H9 (cell line): ENCODE data around the gene ZNF362. TPM values are rescaled to one million over a fixed set of nuclear protein-coding genes. Genes with fewer than 3 reads are reported as not detected.
A peak's percentile ranks its signal among the peaks of the same experiment; 100 is the strongest.

ENCODE experiments used
- DNase-seq: peaks from one replicate; pipeline ENCODE4 v3.0.0-alpha.2; 2017
- H2AFZ ChIP-seq: one replicate; pipeline ENCODE4 v1.6.1; 2013; ENCODE audit warnings: mild to moderate bottlenecking, low read length, control low read depth, moderate library complexity
- H2AK5ac ChIP-seq: 2 replicates; pipeline ENCODE4 v1.6.1; 2013; ENCODE audit warnings: low read length, control low read depth, mixed read lengths; ENCODE audit not compliant: insufficient read length
- H2BK120ac ChIP-seq: one replicate; pipeline ENCODE4 v1.6.1; 2013; ENCODE audit warnings: low read depth, mild to moderate bottlenecking, low read length, control low read depth, inconsistent platforms; ENCODE audit not compliant: poor library complexity, severe bottlenecking
- H2BK12ac ChIP-seq: 2 replicates; pipeline ENCODE4 v1.6.1; 2013; ENCODE audit warnings: low read length, control low read depth, mixed read lengths, low read depth; ENCODE audit not compliant: insufficient read length
- H2BK15ac ChIP-seq: 2 replicates; pipeline ENCODE4 v1.6.1; 2013; ENCODE audit warnings: low read depth, low read length, control low read depth
- H2BK20ac ChIP-seq: one replicate; pipeline ENCODE4 v1.6.1; 2013; ENCODE audit warnings: low read depth, mild to moderate bottlenecking, low read length, control low read depth, inconsistent platforms; ENCODE audit not compliant: poor library complexity, severe bottlenecking
- H2BK5ac ChIP-seq: 2 replicates; pipeline ENCODE4 v1.6.1; 2013; ENCODE audit warnings: low read length, control low read depth, mixed read lengths; ENCODE audit not compliant: insufficient read length
- H3K14ac ChIP-seq: 2 replicates; pipeline ENCODE4 v1.6.1; 2013; ENCODE audit warnings: low read length, control low read depth; ENCODE audit not compliant: insufficient read depth
- H3K18ac ChIP-seq: 2 replicates; pipeline ENCODE4 v1.6.1; 2013; ENCODE audit warnings: low read depth, mild to moderate bottlenecking, mixed read lengths, low read length, control low read depth; ENCODE audit not compliant: insufficient read length
- H3K23ac ChIP-seq: 2 replicates; pipeline ENCODE4 v1.6.1; 2013; ENCODE audit warnings: low read length, control low read depth, mixed read lengths, low read depth; ENCODE audit not compliant: insufficient read length
- H3K23me2 ChIP-seq: 2 replicates; pipeline ENCODE4 v1.6.1; 2013; ENCODE audit warnings: low read depth, mild to moderate bottlenecking, mixed read lengths, low read length, control low read depth; ENCODE audit not compliant: insufficient read length, poor library complexity, severe bottlenecking
- H3K27ac ChIP-seq: 2 replicates; pipeline ENCODE4 v1.5.1; 2013; ENCODE audit warnings: low read length, control low read depth, mixed read lengths, low read depth; ENCODE audit not compliant: insufficient read length
- H3K27me3 ChIP-seq: 2 replicates; pipeline ENCODE4 v1.6.1; 2013; ENCODE audit warnings: low read length, control low read depth, inconsistent platforms; ENCODE audit not compliant: insufficient read depth
- H3K4ac ChIP-seq: 2 replicates; pipeline ENCODE4 v1.6.1; 2013; ENCODE audit warnings: low read depth, mild to moderate bottlenecking, control low read depth, inconsistent platforms, low read length, moderate library complexity
- H3K4me1 ChIP-seq: 2 replicates; pipeline ENCODE4 v1.6.1; 2013; ENCODE audit warnings: low read length, control low read depth, inconsistent platforms; ENCODE audit not compliant: insufficient read depth
- H3K4me2 ChIP-seq: 2 replicates; pipeline ENCODE4 v1.6.1; 2013; ENCODE audit warnings: low read length, control low read depth, mixed read lengths; ENCODE audit not compliant: insufficient read length, insufficient read depth
- H3K56ac ChIP-seq: 2 replicates; pipeline ENCODE4 v1.6.1; 2013; ENCODE audit warnings: low read depth, mild to moderate bottlenecking, mixed read lengths, low read length, control low read depth; ENCODE audit not compliant: insufficient read length
- H3K79me1 ChIP-seq: 2 replicates; pipeline ENCODE4 v1.6.1; 2013; ENCODE audit warnings: low read depth, mild to moderate bottlenecking, moderate library complexity, low read length, control low read depth, inconsistent platforms; ENCODE audit not compliant: insufficient read depth, poor library complexity, severe bottlenecking
- H3K79me2 ChIP-seq: 2 replicates; pipeline ENCODE4 v1.6.1; 2013; ENCODE audit warnings: low read length, control low read depth, inconsistent platforms; ENCODE audit not compliant: insufficient read depth
- H3K9ac ChIP-seq: 2 replicates; pipeline ENCODE4 v1.6.1; 2013; ENCODE audit warnings: low read length, control low read depth, mixed read lengths; ENCODE audit not compliant: insufficient read length; ENCODE audit errors: extremely low read depth
- H3K9me3 ChIP-seq: one replicate; pipeline ENCODE4 v1.6.1; 2013; ENCODE audit warnings: low read depth, low read length, inconsistent platforms; ENCODE audit not compliant: control insufficient read depth
- H3T11ph ChIP-seq: one replicate; pipeline ENCODE4 v1.6.1; 2013; ENCODE audit warnings: mild to moderate bottlenecking, low read length, control low read depth, inconsistent platforms
- H4K20me1 ChIP-seq: one replicate; pipeline ENCODE4 v1.6.1; 2013; ENCODE audit not compliant: control insufficient read depth, insufficient read length, insufficient read depth
- H4K5ac ChIP-seq: 2 replicates; pipeline ENCODE4 v1.6.1; 2013; ENCODE audit warnings: low read depth, mild to moderate bottlenecking, mixed read lengths, low read length, control low read depth; ENCODE audit not compliant: insufficient read length
- H4K8ac ChIP-seq: replicated peaks from 2 replicates; pipeline ENCODE4 v1.6.1; 2013; ENCODE audit warnings: low read length, control low read depth, mixed read lengths, low read depth; ENCODE audit not compliant: insufficient read length
- H4K91ac ChIP-seq: 2 replicates; pipeline ENCODE4 v1.6.1; 2013; ENCODE audit warnings: low read depth, mild to moderate bottlenecking, moderate library complexity, mixed read lengths, low read length, control low read depth; ENCODE audit not compliant: insufficient read length
- H3K27ac Mint-ChIP-seq, 3 experiments: 2 replicates in 2 of 3; 3 replicates in 1 of 3; pipeline ENCODE4 v1.8.0; 2020 to 2021; ENCODE audit warnings: mixed read lengths in 3 of 3, mild to moderate bottlenecking in 1 of 3, moderate library complexity in 1 of 3
- H3K27me3 Mint-ChIP-seq: 2 replicates; pipeline ENCODE4 v1.8.0; 2021; ENCODE audit warnings: low read depth, mild to moderate bottlenecking, moderate library complexity, mixed read lengths
- H3K36me3 Mint-ChIP-seq, 3 experiments: 2 replicates in 2 of 3; 3 replicates in 1 of 3; pipeline ENCODE4 v1.8.0; 2020 to 2021; ENCODE audit warnings: low read depth in 3 of 3, mixed read lengths in 3 of 3; ENCODE audit not compliant: insufficient read depth in 1 of 3
- H3K4me1 Mint-ChIP-seq, 2 experiments: 2 replicates each; pipeline ENCODE4 v1.8.0; 2020; ENCODE audit warnings: mixed read lengths in 2 of 2
- H3K4me3 Mint-ChIP-seq, 2 experiments: 2 replicates in 1 of 2; 3 replicates in 1 of 2; pipeline ENCODE4 v1.8.0; 2020 to 2021; ENCODE audit warnings: mild to moderate bottlenecking in 2 of 2, mixed read lengths in 2 of 2, moderate library complexity in 1 of 2
- H3K9me3 Mint-ChIP-seq, 2 experiments: 2 replicates in 1 of 2; 3 replicates in 1 of 2; pipeline ENCODE4 v1.8.0; 2020; ENCODE audit warnings: mild to moderate bottlenecking in 2 of 2, mixed read lengths in 2 of 2, moderate library complexity in 1 of 2
- CTCF ChIP-seq: fragments of 200-600 bp; sonication (generic); conservative IDR thresholded peaks from 3 replicates; pipeline ENCODE4 v1.8.0; 2021; ENCODE audit warnings: antibody characterized with exemption, mild to moderate bottlenecking
- WGBS: extraction: QIAGEN DNeasy Blood & Tissue Kit; methylation state at CpG from one replicate; pipeline ENCODE4 v1.1.7; 2013; ENCODE audit warnings: missing lambda C conversion rate, low lambda C conversion rate, mixed read lengths; ENCODE audit not compliant: insufficient read length; ENCODE audit errors: extremely low coverage; 5-methylcytosine and 5-hydroxymethylcytosine counted together
- total RNA-seq: library from RNA; stranded (reverse); gene quantifications from 2 replicates; pipeline ENCODE4 v1.2.1, GENCODE V29; 2021

The ZNF362 gene
- total RNA-seq, 1 experiment from 2014 or later, result 18.7 TPM

- WGBS, result no CpG with 5 or more reads among the region's 3 CpGs
Measured at GRCh38 chr1:33254491-33254890, 1.8 kb upstream of the ZNF362 start.

More at GRCh38 chr1:33254491-33254890, 1.8 kb upstream of the ZNF362 start:
- Mint-ChIP-seq H3K36me3 (peaks cover 0 to 6% (median 5%) of the 10 kb centered on the region in 3 experiments; a peak in 2 of 7 replicates), H3K4me1 (peaks cover 19 to 25% of the 10 kb centered on the region in 2 experiments), H3K4me3 (peak overlapping the region in 1 of 2 experiments; percentile 33; a peak in 1 of 5 replicates), H3K27me3 (peaks cover 46% of the 10 kb centered on the region), H3K27ac (no peak overlapping the region), H3K9me3 (no peaks in the 10 kb centered on the region)
- H2BK120ac ChIP-seq, result no peak overlapping the region
- H3K27ac ChIP-seq, result no peak overlapping the region
- H2AK5ac ChIP-seq, result no peak overlapping the region
- no peak overlapping the region for H2AFZ ChIP-seq
- no peak overlapping the region for H4K5ac ChIP-seq
- no peak overlapping the region for H2BK5ac ChIP-seq
- H2BK12ac ChIP-seq, result no peak overlapping the region
- TF ChIP-seq CTCF, result no peak
- no peak overlapping the region for H3K56ac ChIP-seq
- no peak overlapping the region for H3K9ac ChIP-seq
- no peak overlapping the region for H3K4me2 ChIP-seq
- no peak overlapping the region for H3K4ac ChIP-seq
- DNase-seq, result no peak
- H2BK15ac ChIP-seq, result no peak overlapping the region
- no peak overlapping the region for H3K18ac ChIP-seq
- H2BK20ac ChIP-seq, result no peak overlapping the region
- H4K91ac ChIP-seq, result no peak overlapping the region
- H3K4me1 ChIP-seq, result peaks cover 4% of the 10 kb centered on the region; the same call in 1 of the 2 replicates
- H3K9me3 ChIP-seq, result no peaks in the 10 kb centered on the region
- no peak overlapping the region for H3T11ph ChIP-seq
- H3K23me2 ChIP-seq, result peaks cover 14% of the 10 kb centered on the region
- no peaks in the 10 kb centered on the region; the same call in 1 of the 2 replicates for H3K27me3 ChIP-seq
- no peaks in the 10 kb centered on the region for H3K79me1 ChIP-seq
- no peak overlapping the region for H3K14ac ChIP-seq
- peaks cover 4% of the 10 kb centered on the region; the same call in 1 of the 2 replicates for H3K79me2 ChIP-seq
- H4K8ac ChIP-seq, result no peak overlapping the region
- no peaks in the 10 kb centered on the region for H4K20me1 ChIP-seq
- H3K23ac ChIP-seq, result no peak overlapping the region
